ENCODE data around the gene GPX2. TPM values are rescaled to one million over a fixed set of nuclear protein-coding genes. Genes with fewer than 3 reads are reported as not detected.

Gene GPX2
- total RNA-seq, 1 donor from 2014 or later, result not detected

GRCh38 chr14:64945431-64946178, 3.1 kb upstream of the GPX2 start:
- Histone ChIP-seq H3K27me3 (ENCODE audit: insufficient read depth, low read length) (no peaks in the 10 kb centered on the region), H4K20me1 (ENCODE audit: insufficient read depth, low read length) (no peaks in the 10 kb centered on the region), H2AFZ (ENCODE audit: low read depth, low read length) (no peak overlapping the region), H3K9ac (ENCODE audit: low read length) (no peak overlapping the region), H3K27ac (ENCODE audit: low read depth, low read length) (no peak overlapping the region), H3K9me3 (ENCODE audit: insufficient read depth, low read depth, low read length) (no peaks in the 10 kb centered on the region), H3K79me2 (ENCODE audit: insufficient read depth, low read length) (no peaks in the 10 kb centered on the region), H3K36me3 (ENCODE audit: insufficient read depth, low read length) (no peaks in the 10 kb centered on the region), H3K4me1 (ENCODE audit: insufficient read depth, low read length) (no peaks in the 10 kb centered on the region), H3K4me3 (ENCODE audit: insufficient read depth, low read depth, low read length) (no peak overlapping the region), H3K4me2 (ENCODE audit: low read length) (no peak overlapping the region)
- no peak for DNase-seq (ENCODE audit: low read depth)
- H3K4me1 Mint-ChIP-seq (ENCODE audit: low read depth, unreplicated experiment), result no peaks in the 10 kb centered on the region
- TF ChIP-seq, protein P1, sequence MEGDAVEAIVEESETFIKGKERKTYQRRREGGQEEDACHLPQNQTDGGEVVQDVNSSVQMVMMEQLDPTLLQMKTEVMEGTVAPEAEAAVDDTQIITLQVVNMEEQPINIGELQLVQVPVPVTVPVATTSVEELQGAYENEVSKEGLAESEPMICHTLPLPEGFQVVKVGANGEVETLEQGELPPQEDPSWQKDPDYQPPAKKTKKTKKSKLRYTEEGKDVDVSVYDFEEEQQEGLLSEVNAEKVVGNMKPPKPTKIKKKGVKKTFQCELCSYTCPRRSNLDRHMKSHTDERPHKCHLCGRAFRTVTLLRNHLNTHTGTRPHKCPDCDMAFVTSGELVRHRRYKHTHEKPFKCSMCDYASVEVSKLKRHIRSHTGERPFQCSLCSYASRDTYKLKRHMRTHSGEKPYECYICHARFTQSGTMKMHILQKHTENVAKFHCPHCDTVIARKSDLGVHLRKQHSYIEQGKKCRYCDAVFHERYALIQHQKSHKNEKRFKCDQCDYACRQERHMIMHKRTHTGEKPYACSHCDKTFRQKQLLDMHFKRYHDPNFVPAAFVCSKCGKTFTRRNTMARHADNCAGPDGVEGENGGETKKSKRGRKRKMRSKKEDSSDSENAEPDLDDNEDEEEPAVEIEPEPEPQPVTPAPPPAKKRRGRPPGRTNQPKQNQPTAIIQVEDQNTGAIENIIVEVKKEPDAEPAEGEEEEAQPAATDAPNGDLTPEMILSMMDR (IDR thresholded peaks at IDR 0.05; ENCODE audit: insufficient read depth, low read depth, low read length), result no peak
- no peak for FAIRE-seq
- no peak overlapping the region for H3K4me3 Mint-ChIP-seq (ENCODE audit: unreplicated experiment)
- H3K27ac Mint-ChIP-seq (ENCODE audit: unreplicated experiment), result no peak overlapping the region
- H3K36me3 Mint-ChIP-seq (ENCODE audit: low read depth, unreplicated experiment), result peaks cover 30% of the 10 kb centered on the region
- no peaks in the 10 kb centered on the region for H3K9me3 Mint-ChIP-seq (ENCODE audit: unreplicated experiment)
- no peaks in the 10 kb centered on the region for H3K27me3 Mint-ChIP-seq (ENCODE audit: low read depth, unreplicated experiment)

GRCh38 chr14:64944861-64945260, 2.3 kb upstream of the GPX2 start:
- no peaks in the 10 kb centered on the region for H3K79me2 ChIP-seq (ENCODE audit: insufficient read depth, low read length)
- DNase-seq (ENCODE audit: low read depth) (no peak), FAIRE-seq (no peak)
- H3K27me3 ChIP-seq (ENCODE audit: insufficient read depth, low read length), result no peaks in the 10 kb centered on the region
- no peak overlapping the region for H3K27ac ChIP-seq (ENCODE audit: low read depth, low read length)
- no peaks in the 10 kb centered on the region for H3K4me1 ChIP-seq (ENCODE audit: insufficient read depth, low read length)
- no peak for TF ChIP-seq EZH2 (IDR thresholded peaks at IDR 0.05; ENCODE audit: insufficient read depth, low read length)
- no peaks in the 10 kb centered on the region for H3K4me1 Mint-ChIP-seq (ENCODE audit: low read depth, unreplicated experiment)
- H4K20me1 ChIP-seq (ENCODE audit: insufficient read depth, low read length), result no peaks in the 10 kb centered on the region
- H3K27ac Mint-ChIP-seq (ENCODE audit: unreplicated experiment), result no peak overlapping the region
- H3K4me3 ChIP-seq (ENCODE audit: insufficient read depth, low read depth, low read length), result no peak overlapping the region
- no peaks in the 10 kb centered on the region for H3K27me3 Mint-ChIP-seq (ENCODE audit: low read depth, unreplicated experiment)
- H3K36me3 ChIP-seq (ENCODE audit: insufficient read depth, low read length), result no peaks in the 10 kb centered on the region
- no peak overlapping the region for H3K4me2 ChIP-seq (ENCODE audit: low read length)
- no peak overlapping the region for H3K9ac ChIP-seq (ENCODE audit: low read length)
- no peak overlapping the region for H2AFZ ChIP-seq (ENCODE audit: low read depth, low read length)
- H3K4me3 Mint-ChIP-seq (ENCODE audit: unreplicated experiment), result no peak overlapping the region
- H3K9me3 ChIP-seq (ENCODE audit: insufficient read depth, low read depth, low read length), result no peaks in the 10 kb centered on the region
- peaks cover 28% of the 10 kb centered on the region for H3K36me3 Mint-ChIP-seq (ENCODE audit: low read depth, unreplicated experiment)
- no peaks in the 10 kb centered on the region for H3K9me3 Mint-ChIP-seq (ENCODE audit: unreplicated experiment)

DNA sequence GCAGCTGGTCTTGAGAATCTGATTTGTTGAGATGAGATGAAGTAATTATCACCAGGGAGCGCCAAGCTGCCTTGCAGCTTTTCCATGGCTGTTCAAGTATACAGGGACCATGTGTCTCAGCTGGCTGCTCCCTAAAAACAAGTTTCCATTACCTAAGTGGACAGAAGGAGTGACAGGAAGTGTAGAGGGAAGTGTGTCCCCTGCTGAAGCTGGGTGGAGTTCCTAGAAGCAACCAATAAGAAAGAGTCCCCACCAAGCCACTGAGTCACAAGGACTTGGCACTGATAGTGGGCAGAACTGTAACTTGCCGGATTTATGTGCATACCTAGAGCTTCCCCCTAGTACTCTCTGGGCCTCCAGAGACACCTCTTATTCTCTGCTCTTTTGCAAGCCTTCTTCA, 1.5 kb upstream of the GPX2 start:
- no peak for TF ChIP-seq EZH2 (IDR thresholded peaks at IDR 0.05; ENCODE audit: insufficient read depth, low read length)
- TF ChIP-seq, protein P1 (IDR thresholded peaks at IDR 0.05; ENCODE audit: insufficient read depth, low read depth, low read length), result no peak
- no peak for FAIRE-seq
- H3K9me3 Mint-ChIP-seq (ENCODE audit: unreplicated experiment), result no peaks in the 10 kb centered on the region
- peak overlapping the region; percentile 62 for H3K27ac Mint-ChIP-seq (ENCODE audit: unreplicated experiment)
- no peak overlapping the region for H3K4me3 Mint-ChIP-seq (ENCODE audit: unreplicated experiment)
- Histone ChIP-seq H3K9ac (ENCODE audit: low read length) (no peak overlapping the region), H2AFZ (ENCODE audit: low read depth, low read length) (no peak overlapping the region), H3K27ac (ENCODE audit: low read depth, low read length) (no peak overlapping the region), H3K79me2 (ENCODE audit: insufficient read depth, low read length) (no peaks in the 10 kb centered on the region), H3K27me3 (ENCODE audit: insufficient read depth, low read length) (no peaks in the 10 kb centered on the region), H3K4me1 (ENCODE audit: insufficient read depth, low read length) (no peaks in the 10 kb centered on the region), H3K36me3 (ENCODE audit: insufficient read depth, low read length) (no peaks in the 10 kb centered on the region), H3K4me3 (ENCODE audit: insufficient read depth, low read depth, low read length) (no peak overlapping the region), H3K4me2 (ENCODE audit: low read length) (no peak overlapping the region), H4K20me1 (ENCODE audit: insufficient read depth, low read length) (peaks cover 5% of the 10 kb centered on the region), H3K9me3 (ENCODE audit: insufficient read depth, low read depth, low read length) (no peaks in the 10 kb centered on the region)
- H3K27me3 Mint-ChIP-seq (ENCODE audit: low read depth, unreplicated experiment), result no peaks in the 10 kb centered on the region
- DNase-seq (ENCODE audit: low read depth), result no peak
- peaks cover 31% of the 10 kb centered on the region for H3K36me3 Mint-ChIP-seq (ENCODE audit: low read depth, unreplicated experiment)
- H3K4me1 Mint-ChIP-seq (ENCODE audit: low read depth, unreplicated experiment), result no peaks in the 10 kb centered on the region
